ENCODE results near the gene ACAT1.

- no peak for TF ChIP-seq CTCF (conservative IDR thresholded peaks at IDR 0.05; ENCODE audit: low read depth, low read length)
- no peak for TF ChIP-seq CHD1 (IDR thresholded peaks at IDR 0.05; ENCODE audit: low read depth, low read length)
- no peak for TF ChIP-seq CEBPB (IDR thresholded peaks at IDR 0.05; ENCODE audit: low read depth, low read length)
- no peak for TF ChIP-seq SMC3 (IDR thresholded peaks at IDR 0.05; ENCODE audit: low read depth, low read length)
- TF ChIP-seq FOS (IDR thresholded peaks at IDR 0.05; ENCODE audit: low read depth, low read length) = no peak
- no peak for TF ChIP-seq RAD21 (IDR thresholded peaks at IDR 0.05; ENCODE audit: low read length)
- no peak for TF ChIP-seq POLR2A (IDR thresholded peaks at IDR 0.05; ENCODE audit: low read depth, low read length)
- TF ChIP-seq RCOR1 (IDR thresholded peaks at IDR 0.05; ENCODE audit: insufficient replicate concordance, low read length) = no peak
- TF ChIP-seq MAZ (IDR thresholded peaks at IDR 0.05; ENCODE audit: borderline replicate concordance, low read depth, low read length) = no peak
- TF ChIP-seq USF2 (IDR thresholded peaks at IDR 0.05; ENCODE audit: low read depth, low read length) = no peak
These were observed 72.4 kb downstream of the ACAT1 start for GRCh38 chr11:108193725-108194124.

Data from IMR-90 (cell line).